Measurements from ENCODE around the gene ABTB1.

ABTB1 gene

GRCh38 chr3:127707851-127708411 is 35.2 kb downstream of the ABTB1 start:
- no peak for DNase-seq

- DNase-seq, result no peak
Observed at GRCh38 chr3:127708837-127709236, 36.1 kb downstream of the ABTB1 start.

- no peak for DNase-seq
Observed at GRCh38 chr3:127709320-127710060, 36.7 kb downstream of the ABTB1 start.

- no peak for DNase-seq
Observed at GRCh38 chr3:127710155-127710941, 37.6 kb downstream of the ABTB1 start.

- DNase-seq, result no peak
Observed at GRCh38 chr3:127711021-127711695, 38.4 kb downstream of the ABTB1 start.

GRCh38 chr3:127711896-127712295 is 39.1 kb downstream of the ABTB1 start:
- DNase-seq, result no peak

GRCh38 chr3:127712461-127712860 is 39.7 kb downstream of the ABTB1 start:
- DNase-seq, result no peak

GRCh38 chr3:127712881-127713771 is 40.4 kb downstream of the ABTB1 start:
- DNase-seq, result no peak

- DNase-seq, result no peak
Observed at GRCh38 chr3:127714125-127714571, 41.4 kb downstream of the ABTB1 start.

- no peak for DNase-seq
Observed at GRCh38 chr3:127714866-127715265, 42.1 kb downstream of the ABTB1 start.

GRCh38 chr3:127715532-127715931 is 42.8 kb downstream of the ABTB1 start:
- no peak for DNase-seq

GRCh38 chr3:127716384-127716783 is 43.6 kb downstream of the ABTB1 start:
- no peak for DNase-seq

GRCh38 chr3:127717357-127718244 is 44.8 kb downstream of the ABTB1 start:
- no peak for DNase-seq

GRCh38 chr3:127718245-127718915 is 45.6 kb downstream of the ABTB1 start:
- DNase-seq, result no peak

GRCh38 chr3:127718916-127719290 is 46.2 kb downstream of the ABTB1 start:
- DNase-seq, result no peak

- DNase-seq, result no peak
Observed at GRCh38 chr3:127719369-127719768, 46.6 kb downstream of the ABTB1 start.

GRCh38 chr3:127720161-127720823 is 47.5 kb downstream of the ABTB1 start:
- DNase-seq, result no peak

- DNase-seq, result no peak
Observed at GRCh38 chr3:127720985-127721935, 48.5 kb downstream of the ABTB1 start.
